HK-2 (cell line): Measurements from ENCODE around the gene KLF17.
"Not testable (repeated sequence)": the region's sequence is repeated elsewhere in the genome, so short reads cannot be mapped to it uniquely, and the experiment has no call there.

ENCODE experiments used
- DNase-seq: peaks from one replicate; pipeline ENCODE4 v3.0.0-alpha.2; 2018; ENCODE audit not compliant: unreplicated experiment

Gene KLF17

DNA sequence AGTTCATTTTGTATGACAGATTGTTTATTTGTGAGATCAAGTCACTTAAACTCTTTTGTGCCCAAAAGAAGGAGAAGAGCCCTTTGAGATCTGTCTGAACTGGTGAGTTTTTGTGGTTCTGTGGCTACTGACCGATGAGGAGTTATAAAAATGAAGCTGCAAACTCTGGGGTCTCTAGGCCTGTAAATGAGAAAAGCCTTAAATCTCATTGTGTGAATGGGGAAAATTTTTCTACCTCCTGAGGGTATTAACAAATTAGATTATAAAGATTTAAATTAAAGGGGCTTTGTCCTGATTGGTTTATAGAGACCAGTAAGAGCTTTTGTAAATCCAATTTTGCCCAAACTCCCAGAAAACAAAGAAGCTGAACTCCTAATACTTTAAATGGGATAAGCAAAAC lies 9.7 kb upstream of the KLF17 start:
- no peak for DNase-seq

DNA sequence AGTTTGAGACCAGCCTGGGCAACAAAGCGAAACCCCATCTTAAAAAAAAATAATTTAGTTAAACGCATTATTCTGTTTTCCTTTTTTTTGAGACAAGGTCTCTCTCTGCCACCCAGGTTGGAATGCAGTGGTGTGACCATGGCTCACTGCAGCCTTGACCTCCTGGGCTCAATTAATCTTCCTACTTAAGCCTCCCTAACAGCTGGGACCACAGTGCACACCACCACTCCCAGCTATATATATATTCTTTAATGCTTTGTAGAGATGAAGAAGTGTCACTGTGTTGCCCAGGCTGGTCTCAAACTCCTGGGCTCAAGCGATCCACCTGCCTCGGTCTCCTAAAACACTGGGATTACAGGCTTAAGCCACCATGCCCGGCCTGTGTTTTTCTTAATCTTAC lies 7.7 kb upstream of the KLF17 start:
- no peak for DNase-seq

DNA sequence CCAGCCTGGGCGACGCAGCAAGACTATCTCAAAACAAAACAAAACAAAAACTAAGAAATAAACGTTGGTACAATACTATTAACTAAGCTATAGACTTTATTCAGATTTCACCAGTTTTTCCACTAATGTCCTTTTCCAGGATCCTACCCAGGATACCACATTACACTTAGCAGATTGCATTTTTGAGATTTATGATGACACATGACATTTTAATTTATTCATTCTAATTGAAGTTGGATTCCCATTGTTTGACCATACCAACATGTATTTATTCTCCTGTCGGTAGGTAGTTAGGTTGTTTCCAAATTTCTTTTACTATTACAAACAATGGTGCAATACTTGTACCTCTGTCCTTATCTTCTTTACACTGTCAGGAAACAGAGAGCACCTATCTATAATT lies 6.8 kb upstream of the KLF17 start:
- DNase-seq, result no peak

DNA sequence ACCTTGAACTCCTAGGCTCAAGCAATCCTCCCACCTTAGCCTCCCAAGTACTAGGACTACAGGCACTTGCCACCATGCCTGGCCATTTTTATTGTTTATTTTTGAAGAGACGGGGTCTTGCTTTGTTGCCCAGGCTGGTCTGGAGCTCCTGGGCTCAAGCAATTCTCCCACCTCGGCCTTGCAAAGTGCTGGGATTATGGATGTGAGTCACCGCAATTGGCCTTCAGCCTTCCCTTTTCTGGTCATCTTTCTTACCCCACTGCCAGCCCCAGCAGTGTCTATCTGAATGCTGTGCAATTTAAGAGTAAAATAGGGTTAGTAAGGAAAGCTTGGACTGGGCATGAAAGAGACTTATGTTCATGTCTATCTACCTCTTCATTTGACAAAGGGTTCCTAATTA lies 6.1 kb upstream of the KLF17 start:
- DNase-seq, result no peak

DNA sequence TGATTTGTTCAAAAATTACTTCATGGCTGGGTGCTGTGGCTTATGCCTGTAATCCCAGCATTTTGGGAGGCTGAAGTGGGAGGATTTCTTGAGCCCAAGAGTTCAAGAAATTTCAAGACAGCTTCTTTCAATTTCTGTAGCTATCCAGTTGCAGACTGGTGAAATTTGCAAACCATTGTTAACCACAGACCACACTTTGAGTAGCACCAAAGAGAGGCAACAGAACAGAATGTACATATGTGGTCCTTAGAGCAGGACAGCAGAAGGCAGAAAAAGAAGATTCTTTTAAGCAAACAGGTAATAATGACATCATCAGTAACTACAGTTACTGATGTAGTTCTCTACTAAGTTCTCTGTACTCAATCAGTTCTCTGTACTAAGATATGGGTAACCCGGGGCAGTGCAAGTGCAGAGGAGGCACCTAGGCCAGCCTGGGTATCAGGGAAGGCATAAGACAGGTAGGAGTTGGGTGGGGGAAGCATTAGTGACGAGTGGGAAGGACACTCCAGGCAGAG lies 5.5 kb upstream of the KLF17 start:
- DNase-seq, result no peak

DNA sequence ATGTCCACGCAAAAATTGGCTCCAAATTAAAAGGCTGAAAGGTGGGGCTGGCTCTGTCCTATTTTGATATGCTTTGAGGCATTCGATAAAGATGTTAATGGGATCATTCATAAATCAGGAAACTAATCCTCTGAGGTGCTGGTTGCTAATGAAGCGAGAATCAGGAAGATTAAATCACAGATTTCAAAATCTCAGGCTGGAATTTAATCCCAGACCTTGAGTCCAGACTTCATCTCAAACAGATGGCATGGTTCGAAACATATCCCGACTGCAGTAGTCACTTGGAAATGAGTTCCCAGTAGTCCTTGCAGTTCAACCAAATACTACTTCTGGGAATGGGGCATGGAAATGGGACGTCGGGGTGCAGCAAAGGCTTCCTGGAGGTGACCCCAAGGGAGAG lies 4.5 kb upstream of the KLF17 start:
- no peak for DNase-seq

DNA sequence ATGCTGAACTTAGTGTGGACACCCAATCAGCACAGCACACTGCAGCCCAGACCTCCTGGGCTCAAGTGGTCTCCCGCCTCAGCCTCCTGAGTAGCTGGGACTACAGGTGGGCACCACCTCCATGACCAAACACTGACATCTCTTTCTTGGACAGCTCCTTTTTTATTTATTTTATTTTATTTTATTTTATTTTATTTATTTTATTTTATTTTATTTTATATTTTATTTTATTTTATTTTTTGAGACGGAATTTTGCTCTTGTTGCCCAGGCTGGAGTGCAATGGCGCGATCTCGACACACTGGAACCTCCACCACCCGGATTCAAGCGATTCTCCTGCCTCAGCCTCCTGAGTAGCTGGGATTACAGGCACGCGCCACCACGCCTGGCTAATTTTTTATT lies 1.3 kb upstream of the KLF17 start:
- DNase-seq, result not testable (repeated sequence)

DNA sequence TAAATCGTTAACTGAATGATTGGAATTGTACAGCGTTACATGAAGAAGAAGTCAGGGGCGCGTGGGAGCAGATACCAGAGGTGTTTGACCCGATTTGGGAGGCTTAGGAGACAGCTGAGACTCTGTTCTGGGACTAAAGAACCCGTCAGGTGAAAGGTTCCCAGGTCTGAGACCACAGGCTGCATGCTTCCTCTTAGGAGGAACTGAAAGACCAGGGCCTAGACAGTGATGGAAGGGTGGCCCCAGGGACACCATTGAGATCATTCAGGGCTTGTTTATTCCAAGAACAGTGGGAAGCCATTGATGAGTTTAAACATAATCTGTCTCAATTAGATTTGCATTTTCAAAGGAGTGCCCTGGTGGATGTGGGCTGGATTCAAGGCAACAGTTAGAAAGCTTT lies 904 bp downstream of the KLF17 start:
- no peak for DNase-seq

DNA sequence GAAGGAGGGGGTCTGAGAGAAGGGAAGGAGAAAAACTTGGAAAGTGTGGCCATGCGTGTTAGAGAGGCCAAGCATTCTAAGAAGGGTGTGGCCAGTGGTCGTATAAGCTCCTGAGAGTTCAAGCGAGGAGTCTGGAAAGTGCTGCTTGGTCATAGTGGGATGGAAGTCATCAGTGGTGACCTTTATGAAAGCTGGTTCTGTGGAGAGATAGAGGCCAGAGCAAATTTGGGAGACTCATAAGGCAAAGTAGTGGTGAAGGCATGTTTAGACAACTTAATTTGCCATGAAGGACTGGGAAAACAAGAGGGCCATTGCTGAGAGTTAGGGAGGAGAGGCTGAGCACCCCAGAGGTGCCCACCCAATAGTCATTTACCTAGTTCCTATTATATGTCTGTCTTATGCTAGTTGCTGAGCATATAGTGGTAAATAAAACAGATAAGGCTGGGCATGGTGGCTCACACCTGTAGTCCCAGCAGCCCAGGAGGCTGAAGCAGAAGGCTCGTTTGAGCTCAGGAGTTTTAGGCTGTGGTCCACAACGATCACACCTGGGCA lies 1.9 kb downstream of the KLF17 start:
- no peak for DNase-seq

DNA sequence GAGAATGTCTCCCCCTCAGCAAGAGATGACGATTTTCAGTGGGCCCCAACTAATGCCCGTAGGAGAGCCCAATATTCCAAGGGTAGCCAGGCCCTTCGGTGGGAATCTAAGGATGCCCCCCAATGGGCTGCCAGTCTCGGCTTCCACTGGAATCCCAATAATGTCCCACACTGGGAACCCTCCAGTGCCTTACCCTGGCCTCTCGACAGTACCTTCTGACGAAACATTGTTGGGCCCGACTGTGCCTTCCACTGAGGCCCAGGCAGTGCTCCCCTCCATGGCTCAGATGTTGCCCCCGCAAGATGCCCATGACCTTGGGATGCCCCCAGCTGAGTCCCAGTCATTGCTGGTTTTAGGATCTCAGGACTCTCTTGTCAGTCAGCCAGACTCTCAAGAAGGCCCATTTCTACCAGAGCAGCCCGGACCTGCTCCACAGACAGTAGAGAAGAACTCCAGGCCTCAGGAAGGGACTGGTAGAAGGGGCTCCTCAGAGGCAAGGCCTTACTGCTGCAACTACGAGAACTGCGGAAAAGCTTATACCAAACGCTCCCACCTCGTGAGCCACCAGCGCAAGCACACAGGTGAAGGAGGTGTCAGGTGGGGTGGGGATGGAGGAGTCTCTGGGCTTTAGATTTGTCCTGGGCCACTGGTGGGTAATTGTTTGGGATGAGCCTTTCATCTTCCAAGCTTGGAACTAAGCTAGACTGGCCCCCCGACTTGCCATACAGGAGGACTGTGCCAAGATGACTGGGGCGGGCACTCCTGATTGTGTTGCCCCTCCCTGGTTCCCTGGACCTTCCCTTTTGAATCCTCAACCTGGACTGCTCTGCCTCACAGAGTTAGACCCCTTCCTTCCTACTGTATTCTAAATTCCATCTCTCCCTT lies 11.2 kb downstream of the KLF17 start:
- no peak for DNase-seq

DNA sequence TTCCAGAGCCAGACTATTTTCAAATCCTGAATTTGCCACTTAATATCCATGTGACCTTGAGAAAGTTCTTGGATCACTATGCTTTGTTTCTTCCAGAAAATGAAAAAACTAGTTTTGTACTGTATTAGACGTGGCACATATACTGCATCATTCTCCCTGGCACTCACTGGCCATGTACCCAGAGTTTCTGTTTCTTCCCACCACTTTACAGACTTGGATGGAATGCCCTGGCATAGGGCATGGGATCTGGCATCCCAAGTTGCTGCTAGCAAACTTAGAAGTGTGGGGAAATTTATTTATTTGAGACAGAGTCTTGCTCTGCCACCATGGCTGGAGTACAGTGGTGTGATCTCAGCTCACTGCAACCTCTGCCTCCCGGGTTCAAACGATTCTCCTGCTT lies 12.8 kb downstream of the KLF17 start:
- DNase-seq, result no peak

DNA sequence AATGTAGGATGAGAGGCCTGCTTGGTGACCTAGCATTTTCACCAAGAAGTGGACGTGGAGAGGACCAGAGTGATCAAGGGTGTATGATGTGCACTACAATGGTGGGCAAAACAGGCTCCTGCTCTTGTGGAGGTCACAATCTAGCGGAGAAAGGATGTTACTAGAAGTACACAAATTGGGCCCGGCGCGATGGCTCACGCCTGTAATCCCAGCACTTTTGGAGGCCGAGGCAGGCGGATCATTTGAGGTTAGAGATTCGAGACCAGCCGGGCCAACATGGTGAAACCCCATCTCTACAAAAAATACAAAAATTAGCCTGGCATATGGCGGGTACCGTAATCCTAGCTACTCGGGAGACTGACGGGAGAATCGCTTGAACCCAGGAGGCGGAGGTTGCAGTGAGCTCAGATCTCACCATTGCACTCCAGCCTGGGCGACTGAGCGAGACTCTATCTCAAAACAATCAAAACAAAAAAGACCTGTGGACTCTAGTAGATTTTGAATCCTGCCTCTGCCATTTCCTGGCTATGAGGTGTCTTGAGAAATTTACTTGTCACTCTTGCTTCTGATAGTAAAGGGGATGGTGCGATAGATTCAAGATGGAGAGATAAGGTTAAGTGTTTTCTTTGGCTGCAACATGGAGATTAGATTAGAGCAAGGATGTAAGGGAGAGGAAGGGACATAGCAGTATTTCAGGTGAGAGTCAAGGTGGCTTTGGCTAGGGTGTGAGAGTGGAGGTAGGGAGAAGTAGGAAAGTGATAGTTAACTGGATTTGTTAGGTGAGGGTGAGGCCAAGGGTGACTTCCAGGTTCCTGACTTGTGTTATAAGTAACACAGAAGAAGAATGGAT lies 15.7 kb downstream of the KLF17 start:
- no peak for DNase-seq

DNA sequence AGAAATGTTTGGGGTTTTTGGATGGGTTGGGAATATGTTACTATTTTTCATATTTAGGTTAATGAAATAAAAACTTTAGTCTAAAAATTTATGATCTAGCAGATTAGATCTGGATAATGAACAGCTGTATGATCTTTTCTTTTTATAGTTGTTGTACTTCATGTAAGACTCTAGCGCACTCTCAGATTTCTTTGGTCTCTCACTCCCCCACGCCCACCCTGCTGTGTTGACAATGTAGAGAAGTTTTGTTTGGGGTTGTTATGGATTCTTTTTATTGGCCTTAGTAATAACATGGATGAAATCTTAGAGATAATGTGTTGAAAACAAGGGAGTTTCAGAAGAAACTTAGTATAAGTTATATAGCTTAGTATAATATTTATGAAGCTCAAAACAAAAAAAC lies 17.3 kb downstream of the KLF17 start:
- no peak for DNase-seq

DNA sequence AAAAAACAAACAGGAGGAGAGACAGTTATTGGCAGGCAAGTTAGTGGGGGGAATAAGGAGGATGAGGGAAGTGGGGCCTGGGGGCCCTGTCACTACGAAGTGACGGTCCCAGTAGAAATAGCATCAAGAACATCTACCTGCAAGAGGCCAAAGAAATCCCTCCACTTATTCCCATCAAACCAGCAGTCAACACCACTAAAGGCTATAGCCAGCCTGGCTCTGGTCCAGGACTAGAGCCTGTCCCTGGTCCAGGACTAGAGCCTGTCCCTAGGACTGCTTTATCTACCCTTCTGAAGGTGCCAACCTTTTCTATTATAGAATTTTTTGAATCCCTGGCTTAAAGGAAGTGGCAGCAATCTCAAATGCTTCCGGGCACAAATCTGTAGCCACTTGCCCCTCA lies 19.6 kb downstream of the KLF17 start:
- DNase-seq, result no peak

DNA sequence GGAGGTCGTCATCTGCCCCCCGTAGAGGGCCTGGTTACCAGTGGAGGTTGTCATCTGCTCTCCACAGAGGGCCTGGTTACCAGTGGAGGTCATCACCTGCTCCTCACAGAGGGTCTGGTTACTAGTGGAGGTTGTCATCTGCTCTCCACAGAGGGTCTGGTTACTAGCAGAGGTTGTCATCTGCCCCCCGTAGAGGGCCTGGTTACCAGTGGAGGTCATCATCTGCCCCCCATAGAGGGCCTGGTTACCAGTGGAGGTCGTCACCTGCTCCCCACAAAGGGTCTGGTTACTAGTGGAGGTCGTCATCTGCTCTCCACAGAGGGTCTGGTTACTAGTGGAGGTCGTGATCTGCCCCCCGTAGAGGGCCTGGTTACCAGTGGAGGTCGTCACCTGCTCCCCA lies 20.9 kb downstream of the KLF17 start:
- DNase-seq, result not testable (repeated sequence)

DNA sequence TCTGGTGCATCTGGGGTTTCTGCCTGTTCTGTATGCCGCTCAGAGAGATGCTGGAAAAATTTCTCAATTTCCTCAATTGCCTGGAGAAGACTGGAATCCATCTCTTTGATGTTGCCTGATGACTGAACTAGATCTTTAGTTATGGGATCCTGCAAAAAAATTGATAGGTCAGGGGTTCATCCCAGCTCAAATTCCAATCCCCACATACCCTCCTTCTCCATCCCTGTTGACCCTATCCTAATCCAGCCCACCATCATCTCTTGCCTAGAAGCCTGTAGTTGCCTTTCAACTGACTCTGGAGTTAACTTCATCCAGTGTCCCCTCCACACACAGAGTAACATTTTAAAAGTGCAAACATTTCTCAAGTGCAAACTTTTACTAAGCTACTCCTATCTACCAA lies 22.9 kb downstream of the KLF17 start, which contains the start of gene KLF18:
KLF18 (minus strand) TSS at position 101 of the 400 bp plus-strand sequence; CDS start at position 101, 0 bp downstream.
- DNase-seq, result no peak

DNA sequence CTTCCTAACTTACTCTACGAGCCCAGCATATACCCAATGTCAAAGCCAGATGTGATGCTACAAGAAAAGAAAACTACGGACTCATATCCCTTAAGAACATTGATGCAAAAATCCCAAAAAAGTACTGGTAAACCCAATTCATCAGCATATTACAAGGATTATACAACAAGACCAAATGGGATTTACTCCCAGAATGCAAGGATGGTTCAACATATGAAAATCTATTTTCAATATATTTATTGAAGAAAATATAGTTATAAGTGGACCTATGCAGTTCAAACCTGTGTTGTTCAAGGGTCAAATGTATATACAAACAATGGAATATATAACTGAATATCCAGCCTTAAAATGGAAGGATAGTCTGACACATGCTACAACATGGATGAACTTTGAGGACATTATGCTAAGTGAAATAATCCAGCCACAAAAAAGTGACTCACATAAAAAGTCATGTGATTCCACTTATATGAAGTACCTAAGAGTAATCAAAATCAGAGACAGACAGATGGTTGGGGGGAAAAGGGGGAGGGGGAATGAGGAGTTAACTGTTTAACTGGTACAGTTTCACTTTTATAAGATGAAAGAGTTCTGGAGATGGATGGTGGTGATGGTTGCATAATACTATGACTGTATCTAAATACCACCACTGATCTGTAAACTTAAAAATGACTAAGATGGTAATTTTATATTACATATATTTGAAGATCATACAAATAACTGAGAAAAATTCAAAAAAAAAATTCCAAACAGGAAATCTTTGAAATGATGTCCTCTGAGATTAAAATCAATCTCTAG lies 26.5 kb downstream of the KLF17 start:
- DNase-seq, result no peak

DNA sequence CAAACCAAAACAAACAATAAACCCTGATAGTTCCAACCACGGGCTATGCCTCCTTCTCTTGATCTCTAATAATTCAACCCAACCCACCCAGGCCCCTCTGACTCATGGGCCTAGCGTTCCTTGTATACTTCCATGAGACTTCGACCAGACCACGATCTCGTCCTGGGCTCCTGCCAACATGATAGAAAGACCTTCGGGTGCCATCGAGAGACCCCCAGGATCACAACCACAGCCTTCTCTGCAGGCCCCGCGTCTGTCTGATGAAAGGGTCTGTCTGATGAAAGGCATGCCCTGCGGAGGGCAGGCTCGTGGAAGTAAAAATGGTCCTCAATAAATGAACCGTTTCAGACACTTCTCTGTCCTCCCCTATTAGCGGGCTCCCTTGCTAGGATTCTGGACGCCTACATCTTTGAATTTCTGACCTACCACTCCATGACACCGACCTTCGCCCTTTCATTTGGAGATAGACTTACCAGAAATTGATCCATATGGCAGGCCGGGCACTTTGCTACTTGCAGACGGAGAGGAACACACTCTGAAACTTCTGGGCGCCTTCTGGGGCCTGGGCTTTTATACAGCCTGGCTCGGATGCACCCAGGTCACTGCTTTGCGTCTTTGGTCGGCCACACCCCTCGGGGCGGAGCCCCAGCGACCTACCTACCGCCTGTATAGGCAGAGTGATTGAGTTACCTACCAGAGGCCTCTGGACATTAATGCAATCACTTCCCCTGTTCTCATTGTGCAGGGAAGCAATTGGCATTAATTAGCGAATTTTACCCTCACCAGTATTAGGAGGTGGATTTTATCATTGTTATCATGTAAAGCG lies 28.1 kb downstream of the KLF17 start:
- DNase-seq, result no peak

DNA sequence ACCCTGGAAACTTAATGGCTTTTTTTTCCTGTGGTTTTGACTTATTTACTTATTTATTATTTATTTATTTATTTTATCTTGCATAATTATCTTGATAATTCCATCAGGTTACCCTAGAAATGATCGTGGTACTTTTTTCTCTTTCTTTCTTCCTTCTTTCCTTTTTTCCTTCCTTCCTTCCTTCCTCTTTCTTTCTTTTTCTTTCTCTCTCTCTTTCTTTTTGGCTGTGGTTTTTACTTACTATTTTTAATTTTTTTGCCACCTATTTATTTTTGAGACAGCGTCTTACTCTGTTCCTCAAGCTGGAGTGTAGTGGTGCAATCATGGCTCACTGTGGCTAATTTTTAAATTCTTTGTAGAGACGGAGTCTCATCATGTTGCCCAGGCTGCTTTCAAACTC lies 29.0 kb downstream of the KLF17 start:
- DNase-seq, result no peak

DNA sequence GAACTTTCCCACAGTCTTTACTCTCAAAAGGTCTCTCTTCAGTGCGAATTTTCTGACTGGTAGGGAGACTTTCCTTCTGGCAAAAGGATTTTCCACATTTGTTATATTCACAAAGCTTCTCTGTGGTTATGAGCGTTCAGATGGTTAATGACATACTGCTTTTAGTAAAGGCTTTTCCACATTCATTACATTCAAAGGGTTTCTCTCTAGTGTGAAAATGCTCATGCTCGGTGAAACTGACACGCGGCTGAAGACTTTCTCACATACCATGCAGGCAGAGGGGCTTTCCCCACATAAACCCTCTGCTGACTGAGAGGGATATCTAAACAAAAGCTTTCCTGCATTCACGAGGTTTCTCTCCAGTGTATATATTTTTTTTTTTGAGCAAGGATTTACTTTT lies 32.7 kb downstream of the KLF17 start:
- DNase-seq, result no peak

DNA sequence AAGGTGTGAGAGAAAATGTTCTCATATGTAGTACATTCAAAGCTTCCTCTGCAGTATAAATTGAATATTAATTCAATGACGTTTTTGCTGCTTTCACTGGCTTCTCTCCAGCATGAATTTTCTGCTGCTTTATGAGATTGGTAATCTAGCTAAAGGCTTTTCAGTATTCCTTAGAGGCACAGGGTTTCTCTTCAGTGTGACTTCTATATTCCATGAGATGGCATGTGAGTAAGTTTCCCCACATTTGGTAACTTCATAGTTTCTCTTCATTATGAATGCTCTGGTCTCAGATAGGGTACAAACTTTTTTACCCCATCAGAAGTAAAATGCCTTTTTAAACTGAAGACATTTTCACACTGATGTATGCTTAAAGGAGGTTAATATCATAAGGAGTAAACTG lies 33.2 kb downstream of the KLF17 start:
- DNase-seq, result no peak
